GM12864 (cell line): ENCODE data around the gene BBX.

Source experiments
- DNase-seq: peaks from one replicate; pipeline ENCODE4 v3.0.0-alpha.2; 2011; ENCODE audit warnings: low read depth
- H3K4me3 ChIP-seq: 2 replicates; pipeline ENCODE4 v1.5.1; 2011; ENCODE audit warnings: mild to moderate bottlenecking, low read depth, low read length, control low read depth
- CTCF ChIP-seq: IDR thresholded peaks from 2 replicates; pipeline ENCODE4 v1.5.1; 2011; ENCODE audit warnings: low read depth, mild to moderate bottlenecking, moderate library complexity, low read length, control low read depth, inconsistent platforms; ENCODE audit errors: missing control alignments

BBX gene

GRCh38 chr3:107596639-107597038 lies 73.9 kb downstream of the BBX start:
- no peak for TF ChIP-seq CTCF
- no peak overlapping the region for H3K4me3 ChIP-seq
- DNase-seq = no peak

- peak overlapping the region; percentile 59 for H3K4me3 ChIP-seq
- peak; percentile 22 for DNase-seq
These were observed 76.4 kb downstream of the BBX start for GRCh38 chr3:107598926-107599771.

GRCh38 chr3:107599772-107600145 lies 77.0 kb downstream of the BBX start:
- H3K4me3 ChIP-seq = peak overlapping the region; percentile 59
- no peak for DNase-seq
- TF ChIP-seq CTCF = no peak

More at GRCh38 chr3:107598926-107599771, 76.4 kb downstream of the BBX start:
- TF ChIP-seq CTCF = no peak

GRCh38 chr3:107600780-107601179 lies 78.0 kb downstream of the BBX start:
- no peak overlapping the region for H3K4me3 ChIP-seq
- DNase-seq = no peak
- TF ChIP-seq CTCF = no peak

GRCh38 chr3:107604057-107604822 lies 81.5 kb downstream of the BBX start:
- DNase-seq = no peak
- no peak for TF ChIP-seq CTCF

GRCh38 chr3:107611775-107612469 lies 89.2 kb downstream of the BBX start:
- TF ChIP-seq CTCF = no peak
- no peak overlapping the region for H3K4me3 ChIP-seq
- DNase-seq = no peak

More at GRCh38 chr3:107604057-107604822, 81.5 kb downstream of the BBX start:
- no peak overlapping the region for H3K4me3 ChIP-seq
